H9 (cell line): ENCODE results near the gene AIFM1. TPM values are rescaled to one million over a fixed set of nuclear protein-coding genes. Genes with fewer than 3 reads are reported as not detected.

Source experiments
- DNase-seq: peaks from one replicate; pipeline ENCODE4 v3.0.0-alpha.2; 2017
- H2AFZ ChIP-seq: one replicate; pipeline ENCODE4 v1.6.1; 2013; ENCODE audit warnings: mild to moderate bottlenecking, low read length, control low read depth, moderate library complexity
- H2AK5ac ChIP-seq: 2 replicates; pipeline ENCODE4 v1.6.1; 2013; ENCODE audit warnings: low read length, control low read depth, mixed read lengths; ENCODE audit not compliant: insufficient read length
- H2BK120ac ChIP-seq: one replicate; pipeline ENCODE4 v1.6.1; 2013; ENCODE audit warnings: low read depth, mild to moderate bottlenecking, low read length, control low read depth, inconsistent platforms; ENCODE audit not compliant: poor library complexity, severe bottlenecking
- H2BK12ac ChIP-seq: 2 replicates; pipeline ENCODE4 v1.6.1; 2013; ENCODE audit warnings: low read length, control low read depth, mixed read lengths, low read depth; ENCODE audit not compliant: insufficient read length
- H2BK15ac ChIP-seq: 2 replicates; pipeline ENCODE4 v1.6.1; 2013; ENCODE audit warnings: low read depth, low read length, control low read depth
- H2BK20ac ChIP-seq: one replicate; pipeline ENCODE4 v1.6.1; 2013; ENCODE audit warnings: low read depth, mild to moderate bottlenecking, low read length, control low read depth, inconsistent platforms; ENCODE audit not compliant: poor library complexity, severe bottlenecking
- H2BK5ac ChIP-seq: 2 replicates; pipeline ENCODE4 v1.6.1; 2013; ENCODE audit warnings: low read length, control low read depth, mixed read lengths; ENCODE audit not compliant: insufficient read length
- H3K14ac ChIP-seq: 2 replicates; pipeline ENCODE4 v1.6.1; 2013; ENCODE audit warnings: low read length, control low read depth; ENCODE audit not compliant: insufficient read depth
- H3K18ac ChIP-seq: 2 replicates; pipeline ENCODE4 v1.6.1; 2013; ENCODE audit warnings: low read depth, mild to moderate bottlenecking, mixed read lengths, low read length, control low read depth; ENCODE audit not compliant: insufficient read length
- H3K23ac ChIP-seq: 2 replicates; pipeline ENCODE4 v1.6.1; 2013; ENCODE audit warnings: low read length, control low read depth, mixed read lengths, low read depth; ENCODE audit not compliant: insufficient read length
- H3K23me2 ChIP-seq: 2 replicates; pipeline ENCODE4 v1.6.1; 2013; ENCODE audit warnings: low read depth, mild to moderate bottlenecking, mixed read lengths, low read length, control low read depth; ENCODE audit not compliant: insufficient read length, poor library complexity, severe bottlenecking
- H3K27ac ChIP-seq: 2 replicates; pipeline ENCODE4 v1.5.1; 2013; ENCODE audit warnings: low read length, control low read depth, mixed read lengths, low read depth; ENCODE audit not compliant: insufficient read length
- H3K27me3 ChIP-seq: 2 replicates; pipeline ENCODE4 v1.6.1; 2013; ENCODE audit warnings: low read length, control low read depth, inconsistent platforms; ENCODE audit not compliant: insufficient read depth
- H3K4ac ChIP-seq: 2 replicates; pipeline ENCODE4 v1.6.1; 2013; ENCODE audit warnings: low read depth, mild to moderate bottlenecking, control low read depth, inconsistent platforms, low read length, moderate library complexity
- H3K4me1 ChIP-seq: 2 replicates; pipeline ENCODE4 v1.6.1; 2013; ENCODE audit warnings: low read length, control low read depth, inconsistent platforms; ENCODE audit not compliant: insufficient read depth
- H3K4me2 ChIP-seq: 2 replicates; pipeline ENCODE4 v1.6.1; 2013; ENCODE audit warnings: low read length, control low read depth, mixed read lengths; ENCODE audit not compliant: insufficient read length, insufficient read depth
- H3K56ac ChIP-seq: 2 replicates; pipeline ENCODE4 v1.6.1; 2013; ENCODE audit warnings: low read depth, mild to moderate bottlenecking, mixed read lengths, low read length, control low read depth; ENCODE audit not compliant: insufficient read length
- H3K79me1 ChIP-seq: 2 replicates; pipeline ENCODE4 v1.6.1; 2013; ENCODE audit warnings: low read depth, mild to moderate bottlenecking, moderate library complexity, low read length, control low read depth, inconsistent platforms; ENCODE audit not compliant: insufficient read depth, poor library complexity, severe bottlenecking
- H3K79me2 ChIP-seq: 2 replicates; pipeline ENCODE4 v1.6.1; 2013; ENCODE audit warnings: low read length, control low read depth, inconsistent platforms; ENCODE audit not compliant: insufficient read depth
- H3K9ac ChIP-seq: 2 replicates; pipeline ENCODE4 v1.6.1; 2013; ENCODE audit warnings: low read length, control low read depth, mixed read lengths; ENCODE audit not compliant: insufficient read length; ENCODE audit errors: extremely low read depth
- H3K9me3 ChIP-seq: one replicate; pipeline ENCODE4 v1.6.1; 2013; ENCODE audit warnings: low read depth, low read length, inconsistent platforms; ENCODE audit not compliant: control insufficient read depth
- H3T11ph ChIP-seq: one replicate; pipeline ENCODE4 v1.6.1; 2013; ENCODE audit warnings: mild to moderate bottlenecking, low read length, control low read depth, inconsistent platforms
- H4K20me1 ChIP-seq: one replicate; pipeline ENCODE4 v1.6.1; 2013; ENCODE audit not compliant: control insufficient read depth, insufficient read length, insufficient read depth
- H4K5ac ChIP-seq: 2 replicates; pipeline ENCODE4 v1.6.1; 2013; ENCODE audit warnings: low read depth, mild to moderate bottlenecking, mixed read lengths, low read length, control low read depth; ENCODE audit not compliant: insufficient read length
- H4K8ac ChIP-seq: replicated peaks from 2 replicates; pipeline ENCODE4 v1.6.1; 2013; ENCODE audit warnings: low read length, control low read depth, mixed read lengths, low read depth; ENCODE audit not compliant: insufficient read length
- H4K91ac ChIP-seq: 2 replicates; pipeline ENCODE4 v1.6.1; 2013; ENCODE audit warnings: low read depth, mild to moderate bottlenecking, moderate library complexity, mixed read lengths, low read length, control low read depth; ENCODE audit not compliant: insufficient read length
- H3K27ac Mint-ChIP-seq, 3 experiments: 2 replicates in 2 of 3; 3 replicates in 1 of 3; pipeline ENCODE4 v1.8.0; 2020 to 2021; ENCODE audit warnings: mixed read lengths in 3 of 3, mild to moderate bottlenecking in 1 of 3, moderate library complexity in 1 of 3
- H3K27me3 Mint-ChIP-seq: 2 replicates; pipeline ENCODE4 v1.8.0; 2021; ENCODE audit warnings: low read depth, mild to moderate bottlenecking, moderate library complexity, mixed read lengths
- H3K36me3 Mint-ChIP-seq, 3 experiments: 2 replicates in 2 of 3; 3 replicates in 1 of 3; pipeline ENCODE4 v1.8.0; 2020 to 2021; ENCODE audit warnings: low read depth in 3 of 3, mixed read lengths in 3 of 3; ENCODE audit not compliant: insufficient read depth in 1 of 3
- H3K4me1 Mint-ChIP-seq, 2 experiments: 2 replicates each; pipeline ENCODE4 v1.8.0; 2020; ENCODE audit warnings: mixed read lengths in 2 of 2
- H3K4me3 Mint-ChIP-seq, 2 experiments: 2 replicates in 1 of 2; 3 replicates in 1 of 2; pipeline ENCODE4 v1.8.0; 2020 to 2021; ENCODE audit warnings: mild to moderate bottlenecking in 2 of 2, mixed read lengths in 2 of 2, moderate library complexity in 1 of 2
- H3K9me3 Mint-ChIP-seq, 2 experiments: 2 replicates in 1 of 2; 3 replicates in 1 of 2; pipeline ENCODE4 v1.8.0; 2020; ENCODE audit warnings: mild to moderate bottlenecking in 2 of 2, mixed read lengths in 2 of 2, moderate library complexity in 1 of 2
- CTCF ChIP-seq: fragments of 200-600 bp; sonication (generic); conservative IDR thresholded peaks from 3 replicates; pipeline ENCODE4 v1.8.0; 2021; ENCODE audit warnings: antibody characterized with exemption, mild to moderate bottlenecking
- WGBS: extraction: QIAGEN DNeasy Blood & Tissue Kit; methylation state at CpG from one replicate; pipeline ENCODE4 v1.1.7; 2013; ENCODE audit warnings: missing lambda C conversion rate, low lambda C conversion rate, mixed read lengths; ENCODE audit not compliant: insufficient read length; ENCODE audit errors: extremely low coverage; 5-methylcytosine and 5-hydroxymethylcytosine counted together
- total RNA-seq: library from RNA; stranded (reverse); gene quantifications from 2 replicates; pipeline ENCODE4 v1.2.1, GENCODE V29; 2021

The AIFM1 gene
- total RNA-seq, 1 experiment from 2014 or later = 43.7 TPM

GRCh38 chrX:130196466-130196865, 30.8 kb upstream of the AIFM1 start:
- no peak overlapping the region for H3K18ac ChIP-seq
- Mint-ChIP-seq H3K27me3 (peaks cover 3% of the 10 kb centered on the region), H3K4me1 (peaks cover 0 to 2% of the 10 kb centered on the region in 2 experiments; a peak in 2 of 4 replicates), H3K9me3 (peaks cover 0 to 37% of the 10 kb centered on the region in 2 experiments; a peak in 2 of 5 replicates), H3K27ac (no peak overlapping the region), H3K36me3 (no peaks in the 10 kb centered on the region; a peak in 1 of 7 replicates), H3K4me3 (no peak overlapping the region)
- no CpG with 5 or more reads among the region's 7 CpGs for WGBS
- H4K20me1 ChIP-seq = no peaks in the 10 kb centered on the region
- H2AK5ac ChIP-seq = no peak overlapping the region
- no peak for DNase-seq
- TF ChIP-seq CTCF = no peak
- H4K91ac ChIP-seq = no peak overlapping the region
- no peak overlapping the region for H2BK12ac ChIP-seq
- H3K4me2 ChIP-seq = no peak overlapping the region
- no peak overlapping the region for H2BK120ac ChIP-seq
- H4K5ac ChIP-seq = no peak overlapping the region
- no peak overlapping the region for H3T11ph ChIP-seq
- H3K23ac ChIP-seq = no peak overlapping the region
- H3K9me3 ChIP-seq = peaks cover 4% of the 10 kb centered on the region
- H2BK15ac ChIP-seq = no peak overlapping the region
- no peak overlapping the region for H3K4ac ChIP-seq
- no peaks in the 10 kb centered on the region for H3K27me3 ChIP-seq
- H4K8ac ChIP-seq = no peak overlapping the region
- no peaks in the 10 kb centered on the region for H3K79me1 ChIP-seq
- H3K9ac ChIP-seq = no peak overlapping the region
- no peak overlapping the region for H3K14ac ChIP-seq
- H2BK5ac ChIP-seq = no peak overlapping the region
- H2AFZ ChIP-seq = no peak overlapping the region
- H3K27ac ChIP-seq = no peak overlapping the region
- no peak overlapping the region for H3K56ac ChIP-seq
- H3K23me2 ChIP-seq = no peaks in the 10 kb centered on the region
- no peaks in the 10 kb centered on the region for H3K79me2 ChIP-seq
- no peaks in the 10 kb centered on the region for H3K4me1 ChIP-seq
- no peak overlapping the region for H2BK20ac ChIP-seq
